ENCODE data around the gene ST8SIA1.

The ST8SIA1 gene

DNA sequence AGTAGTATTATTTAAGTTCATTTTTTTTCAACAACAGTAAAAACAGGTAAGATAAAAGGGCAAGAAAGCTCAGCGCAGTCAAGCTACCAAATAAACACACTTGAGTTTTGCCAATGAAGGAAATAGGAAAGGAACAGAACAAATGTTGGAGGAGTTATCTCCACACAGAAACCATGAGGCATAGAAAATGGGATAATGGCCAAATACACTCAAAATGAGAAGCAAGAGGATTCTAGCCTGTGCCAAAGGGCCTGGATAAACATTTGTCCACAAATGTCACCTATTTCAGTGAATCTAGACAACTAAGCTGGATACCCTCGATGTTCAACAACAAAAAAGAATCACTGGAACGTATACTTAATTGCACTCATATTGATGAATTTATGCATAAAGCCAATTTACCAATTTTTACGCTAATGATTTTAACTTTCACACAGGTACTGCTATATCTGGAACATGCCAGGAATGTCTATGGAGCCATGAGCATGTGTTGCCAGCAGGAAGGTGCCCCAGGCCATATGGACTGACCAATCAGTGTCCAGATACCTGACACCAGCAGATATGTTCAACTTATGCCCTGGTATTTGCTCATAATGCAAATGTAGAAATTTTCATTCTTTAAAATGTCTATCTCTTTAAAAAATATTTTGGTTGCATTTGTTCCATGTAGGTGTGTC, 21.1 kb downstream of the ST8SIA1 start:
- no peak for TF ChIP-seq CTCF (IDR thresholded peaks at IDR 0.05; ENCODE audit: borderline replicate concordance, insufficient read depth, low read depth, low read length)
- no peak overlapping the region for H3K4me3 ChIP-seq (ENCODE audit: low read depth, low read length)

DNA sequence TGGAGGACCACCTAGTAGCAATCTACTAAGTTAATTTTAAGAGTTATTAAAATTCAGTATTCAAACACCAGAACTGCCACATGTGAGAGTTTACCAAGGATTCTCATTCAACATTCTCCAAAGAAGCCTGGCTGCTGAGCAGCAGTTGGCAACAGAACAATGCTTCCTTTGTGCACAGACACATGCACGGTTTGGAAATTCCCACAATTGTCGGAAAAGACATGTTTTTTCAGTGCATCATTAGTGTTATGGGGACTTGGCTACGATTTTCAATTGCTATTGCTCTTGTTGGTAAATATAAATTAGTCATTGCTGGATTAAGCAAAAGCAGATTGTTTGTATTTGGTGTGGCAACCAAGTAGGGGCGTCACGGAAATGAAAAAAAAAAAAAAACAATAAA, 22.2 kb downstream of the ST8SIA1 start:
- no peak overlapping the region for H3K4me3 ChIP-seq (ENCODE audit: low read depth, low read length)
- no peak for TF ChIP-seq CTCF (IDR thresholded peaks at IDR 0.05; ENCODE audit: borderline replicate concordance, insufficient read depth, low read depth, low read length)

- H3K4me3 ChIP-seq (ENCODE audit: low read depth, low read length), result no peak overlapping the region
- no peak for TF ChIP-seq CTCF (IDR thresholded peaks at IDR 0.05; ENCODE audit: borderline replicate concordance, insufficient read depth, low read depth, low read length)
These were observed 23.8 kb downstream of the ST8SIA1 start for GRCh38 chr12:22310709-22311108.

GRCh38 chr12:22310275-22310674, 24.2 kb downstream of the ST8SIA1 start:
- no peak overlapping the region for H3K4me3 ChIP-seq (ENCODE audit: low read depth, low read length)
- TF ChIP-seq CTCF (IDR thresholded peaks at IDR 0.05; ENCODE audit: borderline replicate concordance, insufficient read depth, low read depth, low read length), result no peak

DNA sequence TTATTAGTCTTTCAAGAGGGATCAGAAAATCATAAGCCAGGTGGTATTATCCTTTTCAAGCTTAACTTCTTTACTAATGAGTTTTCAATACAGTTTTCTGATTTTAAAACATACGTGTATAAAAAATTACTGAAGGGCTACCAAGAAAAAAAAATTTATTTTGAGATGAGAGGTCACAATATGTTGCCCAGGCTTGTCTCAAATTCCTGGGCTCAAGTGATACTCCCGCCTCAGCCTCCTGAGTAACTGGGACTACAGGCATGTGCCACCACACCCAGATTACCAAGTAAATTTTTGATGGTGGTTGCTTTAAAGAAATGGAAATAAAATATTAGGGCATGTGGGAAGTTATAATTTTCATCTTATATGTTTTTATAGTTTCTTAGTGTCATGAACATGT, 26.7 kb downstream of the ST8SIA1 start:
- no peak overlapping the region for H3K4me3 ChIP-seq (ENCODE audit: low read depth, low read length)
- no peak for TF ChIP-seq CTCF (IDR thresholded peaks at IDR 0.05; ENCODE audit: borderline replicate concordance, insufficient read depth, low read depth, low read length)

DNA sequence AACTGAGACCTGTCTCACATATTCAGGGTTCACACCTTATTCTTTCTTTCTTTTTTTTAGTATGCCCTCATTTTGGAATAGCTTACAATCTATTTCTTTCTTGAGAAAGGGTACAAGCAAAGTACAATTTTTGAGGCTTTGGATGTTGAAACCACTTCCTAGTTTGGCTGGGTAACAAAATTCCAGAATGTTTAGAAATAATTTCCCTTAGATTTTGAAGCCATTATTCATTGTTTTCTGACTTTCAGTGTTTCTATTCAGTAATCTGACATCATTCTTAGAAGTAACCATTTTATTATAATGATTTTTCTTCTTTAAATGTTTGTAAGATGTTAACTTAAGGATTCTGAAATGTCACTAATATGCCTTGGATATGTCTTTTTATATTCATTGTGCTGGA, 28.2 kb downstream of the ST8SIA1 start:
- H3K4me3 ChIP-seq (ENCODE audit: low read depth, low read length), result no peak overlapping the region
- TF ChIP-seq CTCF (IDR thresholded peaks at IDR 0.05; ENCODE audit: borderline replicate concordance, insufficient read depth, low read depth, low read length), result no peak

- no peak overlapping the region for H3K4me3 ChIP-seq (ENCODE audit: low read depth, low read length)
- no peak for TF ChIP-seq CTCF (IDR thresholded peaks at IDR 0.05; ENCODE audit: borderline replicate concordance, insufficient read depth, low read depth, low read length)
These were observed 30.2 kb downstream of the ST8SIA1 start for GRCh38 chr12:22304341-22304740.

Measured in GM12875 (cell line).